IMR-90 (cell line): ENCODE data around the gene ITGAE. TPM values are rescaled to one million over a fixed set of nuclear protein-coding genes. Genes with fewer than 3 reads are reported as not detected.

Experiments used
- ATAC-seq: fragments of 200-7000 bp; cut with Tn5 transposase; 2 replicates; pipeline ENCODE4 v1.9.1; 2020; ENCODE audit warnings: low read depth, mild to moderate bottlenecking, moderate library complexity
- BruUV-seq: library from RNA; stranded (reverse); fragments of 400-500 nt; replicated peaks from 2 replicates; lab custom pipeline; 2021; lab: Mats Ljungman, UMichigan
- CTCF ChIA-PET: fragments of 300-600 bp; formaldehyde crosslinking; extraction: SDS; loops from one replicate; lab custom pipeline; 2021; ENCODE audit warnings: antibody characterized with exemption; lab: Yijun Ruan, JAX
- POLR2A ChIA-PET: fragments of 300-600 bp; sonication (Branson Sonifier 250); formaldehyde crosslinking; loops from one replicate; lab custom pipeline; 2022; ENCODE audit warnings: antibody characterized with exemption; ENCODE audit not compliant: unreplicated experiment; lab: Charles Lee
- DNase-seq: peaks from one replicate; pipeline ENCODE4 v3.0.0; 2013
- H2AFZ ChIP-seq: replicated peaks from 2 replicates; pipeline ENCODE3; 2013; ENCODE audit warnings: low read length, mild to moderate bottlenecking; ENCODE audit not compliant: poor library complexity
- H2AK5ac ChIP-seq: 2 replicates; pipeline ENCODE4 v1.6.1; 2013; ENCODE audit warnings: low read depth, low read length, inconsistent platforms
- H2AK9ac ChIP-seq: replicated peaks from 2 replicates; pipeline ENCODE3; 2013; ENCODE audit warnings: mild to moderate bottlenecking, low read depth, low read length, moderate library complexity; ENCODE audit not compliant: poor library complexity
- H2BK120ac ChIP-seq: 2 replicates; pipeline ENCODE4 v1.6.1; 2013; ENCODE audit warnings: low read depth, low read length, inconsistent platforms
- H2BK15ac ChIP-seq: 3 replicates; pipeline ENCODE4 v1.6.1; 2013; ENCODE audit warnings: low read depth, low read length, inconsistent platforms
- H2BK20ac ChIP-seq: 2 replicates; pipeline ENCODE4 v1.6.1; 2013; ENCODE audit warnings: low read depth, mild to moderate bottlenecking, inconsistent platforms, low read length, moderate library complexity
- H2BK5ac ChIP-seq: 2 replicates; pipeline ENCODE4 v1.6.1; 2013; ENCODE audit warnings: mild to moderate bottlenecking, low read depth, low read length, inconsistent platforms; ENCODE audit not compliant: poor library complexity, severe bottlenecking
- H3K14ac ChIP-seq: replicated peaks from 2 replicates; pipeline ENCODE4 v1.6.1; 2013; ENCODE audit warnings: low read depth, low read length, inconsistent platforms
- H3K18ac ChIP-seq: 2 replicates; pipeline ENCODE4 v1.6.1; 2013; ENCODE audit warnings: low read depth, low read length, control low read depth
- H3K23ac ChIP-seq: 2 replicates; pipeline ENCODE4 v1.6.1; 2013; ENCODE audit warnings: low read depth, low read length, inconsistent platforms
- H3K27ac ChIP-seq: 2 replicates; pipeline ENCODE4 v1.5.1; 2013; ENCODE audit warnings: mild to moderate bottlenecking, control low read depth, low read length; ENCODE audit not compliant: insufficient read depth
- H3K27me3 ChIP-seq: 2 replicates; pipeline ENCODE4 v1.6.1; 2013; ENCODE audit warnings: low read length; ENCODE audit not compliant: control insufficient read depth, insufficient read depth
- H3K36me3 ChIP-seq: 2 replicates; pipeline ENCODE4 v1.6.1; 2013; ENCODE audit warnings: low read length, mixed read lengths; ENCODE audit not compliant: control insufficient read depth, insufficient read depth
- H3K4ac ChIP-seq: 2 replicates; pipeline ENCODE4 v1.6.1; 2013; ENCODE audit warnings: low read depth, low read length, inconsistent platforms
- H3K4me1 ChIP-seq: 2 replicates; pipeline ENCODE4 v1.6.1; 2013; ENCODE audit warnings: low read length, mixed read lengths; ENCODE audit not compliant: control insufficient read depth, insufficient read depth
- H3K4me2 ChIP-seq: 2 replicates; pipeline ENCODE4 v1.6.1; 2013; ENCODE audit warnings: low read depth, mild to moderate bottlenecking, control low read depth, low read length, moderate library complexity
- H3K4me3 ChIP-seq: 2 replicates; pipeline ENCODE4 v1.5.1; 2013; ENCODE audit warnings: low read depth, mild to moderate bottlenecking, control low read depth, low read length, moderate library complexity; ENCODE audit not compliant: insufficient read depth
- H3K56ac ChIP-seq: 2 replicates; pipeline ENCODE4 v1.6.1; 2013; ENCODE audit warnings: low read length, inconsistent platforms; ENCODE audit not compliant: insufficient read depth; ENCODE audit errors: extremely low read depth
- H3K79me1 ChIP-seq, 2 experiments: 2 replicates each; pipeline ENCODE4 v1.6.1; 2013; ENCODE audit warnings: low read length in 2 of 2, inconsistent platforms in 1 of 2, low read depth in 1 of 2
- H3K9ac ChIP-seq: 2 replicates; pipeline ENCODE4 v1.6.1; 2013; ENCODE audit warnings: low read depth, low read length, control low read depth
- H3K9me1 ChIP-seq: 2 replicates; pipeline ENCODE4 v1.6.1; 2013; ENCODE audit warnings: low read length, inconsistent platforms; ENCODE audit not compliant: insufficient read depth
- H3K9me3 ChIP-seq: 2 replicates; pipeline ENCODE4 v1.6.1; 2013; ENCODE audit warnings: low read length; ENCODE audit not compliant: control insufficient read depth, insufficient read depth
- H4K20me1 ChIP-seq: 2 replicates; pipeline ENCODE4 v1.6.1; 2013; ENCODE audit warnings: low read length, inconsistent platforms; ENCODE audit not compliant: insufficient read depth
- H4K5ac ChIP-seq: 2 replicates; pipeline ENCODE4 v1.6.1; 2013; ENCODE audit warnings: mild to moderate bottlenecking, low read depth, low read length, control low read depth
- H4K8ac ChIP-seq, 2 experiments: 2 replicates each; pipeline ENCODE4 v1.6.1; 2013; ENCODE audit warnings: low read depth in 2 of 2, low read length in 2 of 2, control low read depth in 1 of 2, inconsistent platforms in 1 of 2
- H4K91ac ChIP-seq: 2 replicates; pipeline ENCODE4 v1.6.1; 2013; ENCODE audit warnings: low read depth, low read length, inconsistent platforms; ENCODE audit not compliant: insufficient read depth
- BHLHE40 ChIP-seq: fragments of 150-350 bp; IDR thresholded peaks from 2 replicates; pipeline ENCODE4 v1.6.1; 2016; ENCODE audit warnings: mild to moderate bottlenecking, low read depth, low read length
- CEBPB ChIP-seq: IDR thresholded peaks from 2 replicates; pipeline ENCODE4 v1.6.1; 2012; ENCODE audit warnings: low read depth, low read length, improper control_type of control experiment
- CHD1 ChIP-seq: IDR thresholded peaks from 2 replicates; pipeline ENCODE4 v1.6.1; 2012; ENCODE audit warnings: low read depth, low read length, improper control_type of control experiment
- CTCF ChIP-seq: conservative IDR thresholded peaks from 2 replicates; pipeline ENCODE4 v1.5.1; 2012; ENCODE audit warnings: mild to moderate bottlenecking, low read depth, low read length, improper control_type of control experiment
- FOS ChIP-seq: fragments of 150-350 bp; IDR thresholded peaks from 2 replicates; pipeline ENCODE4 v1.6.1; 2016; ENCODE audit warnings: low read depth, low read length
- MAZ ChIP-seq: IDR thresholded peaks from 2 replicates; pipeline ENCODE4 v1.6.1; 2012; ENCODE audit warnings: low read depth, mild to moderate bottlenecking, low read length, improper control_type of control experiment, moderate library complexity, borderline replicate concordance
- MXI1 ChIP-seq: IDR thresholded peaks from 2 replicates; pipeline ENCODE4 v1.6.1; 2012; ENCODE audit warnings: low read depth, mild to moderate bottlenecking, low read length, moderate library complexity, borderline replicate concordance
- NFE2L2 ChIP-seq: fragments of 150-350 bp; IDR thresholded peaks from 2 replicates; pipeline ENCODE4 v1.6.1; 2016; ENCODE audit warnings: low read depth, mild to moderate bottlenecking, low read length
- POLR2A ChIP-seq: IDR thresholded peaks from 2 replicates; pipeline ENCODE4 v1.6.1; 2012; ENCODE audit warnings: mild to moderate bottlenecking, low read depth, low read length
- RAD21 ChIP-seq: IDR thresholded peaks from 2 replicates; pipeline ENCODE4 v1.6.1; 2012; ENCODE audit warnings: low read length, improper control_type of control experiment
- RCOR1 ChIP-seq: IDR thresholded peaks from 2 replicates; pipeline ENCODE4 v1.6.1; 2012; ENCODE audit warnings: mild to moderate bottlenecking, low read length, improper control_type of control experiment; ENCODE audit not compliant: insufficient replicate concordance
- RFX5 ChIP-seq: IDR thresholded peaks from 2 replicates; pipeline ENCODE4 v1.8.0; 2012; ENCODE audit warnings: low read depth, mild to moderate bottlenecking, low read length, moderate library complexity
- SMC3 ChIP-seq: fragments of 150-350 bp; IDR thresholded peaks from 2 replicates; pipeline ENCODE4 v1.6.1; 2016; ENCODE audit warnings: low read depth, mild to moderate bottlenecking, antibody characterized with exemption, low read length, moderate library complexity
- USF2 ChIP-seq: fragments of 150-350 bp; IDR thresholded peaks from 2 replicates; pipeline ENCODE4 v1.6.1; 2017; ENCODE audit warnings: mild to moderate bottlenecking, antibody characterized with exemption, low read length, low read depth
- WGBS, 2 experiments: methylation state at CpG; one replicate each; pipeline versions ENCODE4 v1.1.5 to v1.1.7; 2013; ENCODE audit warnings: missing lambda C conversion rate in 2 of 2; ENCODE audit not compliant: insufficient read length in 1 of 2; ENCODE audit errors: extremely low coverage in 2 of 2; 5-methylcytosine and 5-hydroxymethylcytosine counted together
- dilution Hi-C: fragments of 300-500 bp; cut with HindIII; formaldehyde crosslinking; loops from one replicate; pipeline ENCODE4 v1.14.3; 2018; ENCODE audit warnings: low sequenced_read_pairs; ENCODE audit not compliant: unreplicated experiment
- in situ Hi-C: fragments of 300-500 bp; cut with MboI; formaldehyde crosslinking; loops from 3 replicates; pipeline ENCODE4 v1.14.3; 2019; ENCODE audit warnings: low sequenced_read_pairs, inconsistent platforms, mixed read lengths
- intact Hi-C: fragments of 100-400 bp; cut with micrococcal nuclease; formaldehyde crosslinking; loops from 2 replicates; pipeline ENCODE4 v1.10.0; 2022
- polyA plus RNA-seq, 3 experiments: library from polyadenylated mRNA; depleted of rRNA; stranded (reverse); fragments of >200 nt; gene quantifications; 2 replicates each; pipeline ENCODE4 v1.2.3, GENCODE V29; 2012; ENCODE audit warnings: low replicate concordance in 1 of 3
- total RNA-seq: library from RNA; depleted of rRNA; stranded (reverse); fragments of >200 nt; gene quantifications from 2 replicates; pipeline ENCODE4 v1.2.3, GENCODE V29; 2012

The ITGAE gene
- total and polyA plus RNA-seq, 2 of the 4 experiments (the other 2 are of a cell fraction) = 54.1 to 60.8 TPM

- peak overlapping the region; percentile 50 for H2BK120ac ChIP-seq
- H3K27ac ChIP-seq = peak overlapping the region; percentile 52; the same call in 1 of the 2 replicates
- no peaks in the 10 kb centered on the region for H3K9me3 ChIP-seq
- POLR2A ChIA-PET = no interaction called here
- H3K36me3 ChIP-seq = no peaks in the 10 kb centered on the region
- H2AK5ac ChIP-seq = peak overlapping the region; percentile 59
- peak overlapping the region; percentile 78 for H3K18ac ChIP-seq
- no peak overlapping the region for H3K4me2 ChIP-seq
- H4K8ac ChIP-seq = peak overlapping the region in 1 of 2 experiments; percentile 48; a peak in 2 of 4 replicates
- no peak overlapping the region for H3K56ac ChIP-seq
- intact Hi-C loops = no loop called here
- no peak for TF ChIP-seq MXI1
- no peak for TF ChIP-seq CHD1
- no peak for TF ChIP-seq RCOR1
- no peak for TF ChIP-seq FOS
- TF ChIP-seq CEBPB = no peak
- no peak for TF ChIP-seq SMC3
- no peak for TF ChIP-seq POLR2A
- no peak for TF ChIP-seq RFX5
- TF ChIP-seq USF2 = no peak
- TF ChIP-seq MAZ = no peak
- TF ChIP-seq CTCF = no peak
- no peak for TF ChIP-seq NFE2L2
- no peak for TF ChIP-seq RAD21
- TF ChIP-seq BHLHE40 = no peak
- no peak for DNase-seq
- H3K4me3 ChIP-seq = no peak overlapping the region
- H2BK15ac ChIP-seq = peak overlapping the region; percentile 20; the same call in 1 of the 3 replicates
- dilution Hi-C loops = no loop called here
- in situ Hi-C loops = no loop called here
- CTCF ChIA-PET = no interaction called here
- H2BK5ac ChIP-seq = peak overlapping the region; percentile 4
- peak overlapping the region; percentile 66 for H4K91ac ChIP-seq
- ATAC-seq = peak; percentile 43; the same call in 1 of the 2 replicates
- WGBS, 2 experiments = no CpG with 5 or more reads among the region's 3 CpGs
- H3K79me1 ChIP-seq = no peaks in the 10 kb centered on the region
- no peak overlapping the region for H3K9ac ChIP-seq
- H3K4me1 ChIP-seq = peaks cover 9% of the 10 kb centered on the region; the same call in 1 of the 2 replicates
- H2AK9ac ChIP-seq = peak overlapping the region; percentile 12
- H3K23ac ChIP-seq = no peak overlapping the region
- peak overlapping the region; percentile 77 for H4K5ac ChIP-seq
- peak overlapping the region; percentile 58; the same call in 1 of the 2 replicates for H2BK20ac ChIP-seq
- H2AFZ ChIP-seq = no peak overlapping the region
- H3K27me3 ChIP-seq = no peaks in the 10 kb centered on the region; the same call in none of the 2 replicates
- 0 out of 2 replicates have a peak overlapping the region, but pooled peaks have one; percentile 17 for H3K14ac ChIP-seq
- peaks cover 4% of the 10 kb centered on the region; the same call in 1 of the 2 replicates for H3K9me1 ChIP-seq
- no peaks in the 10 kb centered on the region for H4K20me1 ChIP-seq
- peak overlapping the region; percentile 44 for H3K4ac ChIP-seq
- BruUV-seq = no TSS peak
These were observed 27.0 kb downstream of the ITGAE start for GRCh38 chr17:3773966-3774365.
